GM23338 (cell line): ENCODE data around the gene TMEM237. TPM values are rescaled to one million over a fixed set of nuclear protein-coding genes. Genes with fewer than 3 reads are reported as not detected.

Experiments used
- ATAC-seq: fragments of 200-7000 bp; cut with Tn5 transposase; 3 replicates; pipeline ENCODE4 v1.9.1; 2020
- DNase-seq: peaks from one replicate; pipeline ENCODE4 v3.0.0-alpha.2; 2015; ENCODE audit warnings: low spot score
- H2AFZ ChIP-seq: fragments of 200-600 bp; sonication (generic); 2 replicates; pipeline ENCODE4 v1.8.0; 2016; ENCODE audit warnings: antibody characterized with exemption, mild to moderate bottlenecking, moderate library complexity
- H3F3A ChIP-seq: fragments of 200-600 bp; sonication (generic); replicated peaks from 2 replicates; pipeline ENCODE4 v1.8.0; 2017; ENCODE audit warnings: antibody characterized with exemption, mixed run types, low read depth
- H3K27ac ChIP-seq: fragments of 200-600 bp; sonication (generic); 2 replicates; pipeline ENCODE4 v1.6.1; 2016; ENCODE audit warnings: low read depth
- H3K27me3 ChIP-seq: fragments of 200-600 bp; sonication (generic); 2 replicates; pipeline ENCODE4 v1.8.0; 2016; ENCODE audit warnings: mild to moderate bottlenecking, mixed run types, moderate library complexity; ENCODE audit not compliant: insufficient read depth
- H3K36me3 ChIP-seq: fragments of 200-600 bp; sonication (generic); 2 replicates; pipeline ENCODE4 v1.8.0; 2016; ENCODE audit warnings: mild to moderate bottlenecking; ENCODE audit not compliant: insufficient read depth
- H3K4me1 ChIP-seq: fragments of 200-600 bp; sonication (generic); 2 replicates; pipeline ENCODE4 v1.8.0; 2016; ENCODE audit warnings: mild to moderate bottlenecking, moderate library complexity; ENCODE audit not compliant: insufficient read depth
- H3K4me2 ChIP-seq: fragments of 200-600 bp; sonication (generic); 2 replicates; pipeline ENCODE4 v1.7.1; 2017; ENCODE audit warnings: mixed run types
- H3K4me3 ChIP-seq: fragments of 200-600 bp; sonication (generic); 2 replicates; pipeline ENCODE4 v1.6.1; 2016; ENCODE audit warnings: mixed run types
- H3K79me2 ChIP-seq: fragments of 200-600 bp; sonication (generic); replicated peaks from 2 replicates; pipeline ENCODE4 v1.8.0; 2017; ENCODE audit warnings: mild to moderate bottlenecking; ENCODE audit not compliant: insufficient read depth
- H3K9me2 ChIP-seq: fragments of 200-600 bp; sonication (generic); 2 replicates; pipeline ENCODE4 v1.8.0; 2017; ENCODE audit not compliant: insufficient read depth
- H4K20me1 ChIP-seq: fragments of 200-600 bp; sonication (generic); replicated peaks from 2 replicates; pipeline ENCODE4 v1.8.0; 2017; ENCODE audit warnings: mild to moderate bottlenecking; ENCODE audit not compliant: insufficient read depth
- H3K27ac Mint-ChIP-seq: 2 replicates; pipeline ENCODE4 v1.8.0; 2020; ENCODE audit warnings: inconsistent platforms, mild to moderate bottlenecking, moderate library complexity, mixed read lengths
- H3K27me3 Mint-ChIP-seq: 3 replicates; pipeline ENCODE4 v1.8.0; 2022; ENCODE audit warnings: low read depth, mild to moderate bottlenecking, moderate library complexity, mixed read lengths, inconsistent platforms; ENCODE audit not compliant: insufficient read depth, poor library complexity
- H3K36me3 Mint-ChIP-seq: 3 replicates; pipeline ENCODE4 v1.8.0; 2021; ENCODE audit warnings: low read depth, mild to moderate bottlenecking, inconsistent platforms, moderate library complexity, mixed read lengths
- H3K4me1 Mint-ChIP-seq: 3 replicates; pipeline ENCODE4 v1.8.0; 2020; ENCODE audit warnings: mild to moderate bottlenecking, inconsistent platforms, mixed read lengths
- H3K4me3 Mint-ChIP-seq: 3 replicates; pipeline ENCODE4 v1.8.0; 2021; ENCODE audit warnings: moderate library complexity, mild to moderate bottlenecking, inconsistent platforms, mixed read lengths
- H3K9me3 Mint-ChIP-seq: 3 replicates; pipeline ENCODE4 v1.8.0; 2020; ENCODE audit warnings: moderate library complexity, mild to moderate bottlenecking, inconsistent platforms, mixed read lengths
- CREB1 ChIP-seq: fragments of 250-450 bp; sonication (Bioruptor Pico); IDR thresholded peaks from 2 replicates; pipeline ENCODE4 v1.5.0; 2020; ENCODE audit warnings: low read depth, mild to moderate bottlenecking, moderate library complexity
- EZH2 ChIP-seq: fragments of 200-600 bp; sonication (generic); IDR thresholded peaks from one replicate; pipeline ENCODE4 v1.8.0; 2017; ENCODE audit warnings: antibody characterized with exemption, mild to moderate bottlenecking, low read depth; ENCODE audit not compliant: unreplicated experiment
- EZH2phosphoT487 ChIP-seq: fragments of 200-600 bp; sonication (generic); IDR thresholded peaks from one replicate; pipeline ENCODE4 v1.8.1; 2018; ENCODE audit warnings: antibody characterized with exemption; ENCODE audit not compliant: unreplicated experiment
- JUNB ChIP-seq: IDR thresholded peaks from one replicate; pipeline ENCODE4 v1.6.1; 2016; ENCODE audit warnings: antibody characterized with exemption; ENCODE audit not compliant: unreplicated experiment
- NANOG ChIP-seq: IDR thresholded peaks from 2 replicates; pipeline ENCODE4 v1.6.1; 2016; ENCODE audit warnings: antibody characterized with exemption, borderline replicate concordance
- POLR2AphosphoS5 ChIP-seq: IDR thresholded peaks from 2 replicates; pipeline ENCODE4 v1.6.1; 2016; ENCODE audit warnings: antibody characterized with exemption, low read depth
- STAT1 ChIP-seq: IDR thresholded peaks from one replicate; pipeline ENCODE4 v1.6.1; 2016; ENCODE audit warnings: antibody characterized with exemption; ENCODE audit not compliant: unreplicated experiment
- ZNF114 ChIP-seq: fragments of 250-450 bp; sonication (Bioruptor Pico); IDR thresholded peaks from 2 replicates; pipeline ENCODE4 v1.5.0; 2020; ENCODE audit warnings: mild to moderate bottlenecking, moderate library complexity
- ZNF331 ChIP-seq: fragments of 250-450 bp; sonication (Bioruptor Pico); IDR thresholded peaks from 2 replicates; pipeline ENCODE4 v1.5.0; 2020; ENCODE audit warnings: low read depth, mild to moderate bottlenecking, moderate library complexity
- polyA plus RNA-seq: library from polyadenylated mRNA; unstranded; fragments of >200 nt; fragmentation: Nextera tagmentation; extraction: Ambion mirVana; gene quantifications from 2 replicates; pipeline ENCODE4 v1.2.1, GENCODE V29; 2016
- total RNA-seq: library from RNA; depleted of rRNA; stranded (reverse); fragments of >200 nt; shearing (Covaris generic); gene quantifications from 2 replicates; pipeline ENCODE4 v1.2.3, GENCODE V29; 2014
- TF ChIP-seq, protein P1 (sequence below): fragments of 250-450 bp; sonication (Bioruptor Pico); IDR thresholded peaks from 2 replicates; pipeline ENCODE4 v1.5.0; 2020; ENCODE audit warnings: mild to moderate bottlenecking, moderate library complexity
- TF ChIP-seq, protein P2 (sequence below): IDR thresholded peaks from 2 replicates; pipeline ENCODE4 v1.6.1; 2016; ENCODE audit warnings: antibody characterized with exemption
- TF ChIP-seq, protein P3 (sequence below): IDR thresholded peaks from one replicate; pipeline ENCODE4 v1.6.1; 2018; ENCODE audit warnings: antibody characterized with exemption; ENCODE audit not compliant: unreplicated experiment
- TF ChIP-seq, protein P4 (sequence below), 2 experiments: fragments of 200-600 bp in 1 of 2; sonication (generic) in 1 of 2; conservative IDR thresholded peaks; 2 replicates each; pipeline versions ENCODE4 v1.5.1 to v1.6.1; 2016 to 2017; ENCODE audit warnings: antibody characterized with exemption in 2 of 2, low read depth in 2 of 2, mild to moderate bottlenecking in 2 of 2, moderate library complexity in 1 of 2

The TMEM237 gene
- total and polyA plus RNA-seq, 2 experiments from 2014 or later: 42.0 to 48.9 TPM

DNA sequence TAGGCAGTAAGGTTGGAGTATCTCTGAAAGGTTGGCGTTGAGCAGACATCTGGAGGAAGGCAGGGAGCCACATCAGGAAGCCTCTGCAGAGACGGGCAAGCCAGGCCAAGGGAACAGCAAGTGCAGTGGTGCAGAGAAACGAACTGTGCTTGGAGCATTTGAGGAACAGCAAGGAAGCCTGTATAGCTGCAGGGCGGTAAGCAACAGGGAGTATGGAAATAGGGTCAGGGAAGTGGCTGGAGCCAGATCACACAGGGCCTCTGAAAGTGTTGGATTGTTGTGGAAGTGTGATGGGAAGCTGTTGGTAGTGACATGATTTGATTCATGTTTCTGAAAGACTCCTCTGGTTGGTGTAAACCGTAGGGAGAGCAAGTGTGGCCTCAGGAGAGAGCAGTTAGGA lies 13.4 kb upstream of the TMEM237 start:
- no peak for DNase-seq
- Histone ChIP-seq H3K27ac (no peak overlapping the region), H3K4me1 (no peaks in the 10 kb centered on the region), H3F3A (no peaks in the 10 kb centered on the region), H3K27me3 (no peaks in the 10 kb centered on the region), H3K4me2 (no peak overlapping the region), H2AFZ (0 out of 2 replicates have a peak overlapping the region, but pooled peaks have one; percentile 28), H3K79me2 (no peaks in the 10 kb centered on the region), H4K20me1 (no peaks in the 10 kb centered on the region), H3K9me2 (no peaks in the 10 kb centered on the region), H3K36me3 (no peaks in the 10 kb centered on the region), H3K4me3 (no peak overlapping the region)
- peak; percentile 61 for ATAC-seq
- peaks cover 5% of the 10 kb centered on the region for H3K27me3 Mint-ChIP-seq
- H3K27ac Mint-ChIP-seq: no peak overlapping the region
- no peaks in the 10 kb centered on the region for H3K36me3 Mint-ChIP-seq
- 0 out of 3 replicates have a peak, but pooled peaks cover 4% of the 10 kb centered on the region for H3K4me1 Mint-ChIP-seq
- H3K4me3 Mint-ChIP-seq: no peak overlapping the region
- no peaks in the 10 kb centered on the region for H3K9me3 Mint-ChIP-seq
- TF ChIP-seq EZH2phosphoT487: no peak
- no peak for TF ChIP-seq POLR2AphosphoS5
- TF ChIP-seq ZNF114 (CRISPR knock-in tag): no peak
- no peak for TF ChIP-seq EZH2
- TF ChIP-seq, protein P1, sequence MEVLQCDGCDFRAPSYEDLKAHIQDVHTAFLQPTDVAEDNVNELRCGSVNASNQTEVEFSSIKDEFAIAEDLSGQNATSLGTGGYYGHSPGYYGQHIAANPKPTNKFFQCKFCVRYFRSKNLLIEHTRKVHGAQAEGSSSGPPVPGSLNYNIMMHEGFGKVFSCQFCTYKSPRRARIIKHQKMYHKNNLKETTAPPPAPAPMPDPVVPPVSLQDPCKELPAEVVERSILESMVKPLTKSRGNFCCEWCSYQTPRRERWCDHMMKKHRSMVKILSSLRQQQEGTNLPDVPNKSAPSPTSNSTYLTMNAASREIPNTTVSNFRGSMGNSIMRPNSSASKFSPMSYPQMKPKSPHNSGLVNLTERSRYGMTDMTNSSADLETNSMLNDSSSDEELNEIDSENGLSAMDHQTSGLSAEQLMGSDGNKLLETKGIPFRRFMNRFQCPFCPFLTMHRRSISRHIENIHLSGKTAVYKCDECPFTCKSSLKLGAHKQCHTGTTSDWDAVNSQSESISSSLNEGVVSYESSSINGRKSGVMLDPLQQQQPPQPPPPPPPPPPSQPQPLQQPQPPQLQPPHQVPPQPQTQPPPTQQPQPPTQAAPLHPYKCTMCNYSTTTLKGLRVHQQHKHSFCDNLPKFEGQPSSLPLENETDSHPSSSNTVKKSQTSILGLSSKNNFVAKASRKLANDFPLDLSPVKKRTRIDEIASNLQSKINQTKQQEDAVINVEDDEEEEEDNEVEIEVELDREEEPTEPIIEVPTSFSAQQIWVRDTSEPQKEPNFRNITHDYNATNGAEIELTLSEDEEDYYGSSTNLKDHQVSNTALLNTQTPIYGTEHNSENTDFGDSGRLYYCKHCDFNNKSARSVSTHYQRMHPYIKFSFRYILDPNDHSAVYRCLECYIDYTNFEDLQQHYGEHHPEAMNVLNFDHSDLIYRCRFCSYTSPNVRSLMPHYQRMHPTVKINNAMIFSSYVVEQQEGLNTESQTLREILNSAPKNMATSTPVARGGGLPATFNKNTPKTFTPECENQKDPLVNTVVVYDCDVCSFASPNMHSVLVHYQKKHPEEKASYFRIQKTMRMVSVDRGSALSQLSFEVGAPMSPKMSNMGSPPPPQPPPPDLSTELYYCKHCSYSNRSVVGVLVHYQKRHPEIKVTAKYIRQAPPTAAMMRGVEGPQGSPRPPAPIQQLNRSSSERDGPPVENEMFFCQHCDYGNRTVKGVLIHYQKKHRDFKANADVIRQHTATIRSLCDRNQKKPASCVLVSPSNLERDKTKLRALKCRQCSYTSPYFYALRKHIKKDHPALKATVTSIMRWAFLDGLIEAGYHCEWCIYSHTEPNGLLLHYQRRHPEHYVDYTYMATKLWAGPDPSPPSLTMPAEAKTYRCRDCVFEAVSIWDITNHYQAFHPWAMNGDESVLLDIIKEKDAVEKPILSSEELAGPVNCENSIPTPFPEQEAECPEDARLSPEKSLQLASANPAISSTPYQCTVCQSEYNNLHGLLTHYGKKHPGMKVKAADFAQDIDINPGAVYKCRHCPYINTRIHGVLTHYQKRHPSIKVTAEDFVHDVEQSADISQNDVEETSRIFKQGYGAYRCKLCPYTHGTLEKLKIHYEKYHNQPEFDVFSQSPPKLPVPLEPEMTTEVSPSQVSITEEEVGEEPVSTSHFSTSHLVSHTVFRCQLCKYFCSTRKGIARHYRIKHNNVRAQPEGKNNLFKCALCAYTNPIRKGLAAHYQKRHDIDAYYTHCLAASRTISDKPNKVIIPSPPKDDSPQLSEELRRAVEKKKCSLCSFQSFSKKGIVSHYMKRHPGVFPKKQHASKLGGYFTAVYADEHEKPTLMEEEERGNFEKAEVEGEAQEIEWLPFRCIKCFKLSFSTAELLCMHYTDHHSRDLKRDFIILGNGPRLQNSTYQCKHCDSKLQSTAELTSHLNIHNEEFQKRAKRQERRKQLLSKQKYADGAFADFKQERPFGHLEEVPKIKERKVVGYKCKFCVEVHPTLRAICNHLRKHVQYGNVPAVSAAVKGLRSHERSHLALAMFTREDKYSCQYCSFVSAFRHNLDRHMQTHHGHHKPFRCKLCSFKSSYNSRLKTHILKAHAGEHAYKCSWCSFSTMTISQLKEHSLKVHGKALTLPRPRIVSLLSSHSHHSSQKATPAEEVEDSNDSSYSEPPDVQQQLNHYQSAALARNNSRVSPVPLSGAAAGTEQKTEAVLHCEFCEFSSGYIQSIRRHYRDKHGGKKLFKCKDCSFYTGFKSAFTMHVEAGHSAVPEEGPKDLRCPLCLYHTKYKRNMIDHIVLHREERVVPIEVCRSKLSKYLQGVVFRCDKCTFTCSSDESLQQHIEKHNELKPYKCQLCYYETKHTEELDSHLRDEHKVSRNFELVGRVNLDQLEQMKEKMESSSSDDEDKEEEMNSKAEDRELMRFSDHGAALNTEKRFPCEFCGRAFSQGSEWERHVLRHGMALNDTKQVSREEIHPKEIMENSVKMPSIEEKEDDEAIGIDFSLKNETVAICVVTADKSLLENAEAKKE: no peak
- TF ChIP-seq, protein P2, sequence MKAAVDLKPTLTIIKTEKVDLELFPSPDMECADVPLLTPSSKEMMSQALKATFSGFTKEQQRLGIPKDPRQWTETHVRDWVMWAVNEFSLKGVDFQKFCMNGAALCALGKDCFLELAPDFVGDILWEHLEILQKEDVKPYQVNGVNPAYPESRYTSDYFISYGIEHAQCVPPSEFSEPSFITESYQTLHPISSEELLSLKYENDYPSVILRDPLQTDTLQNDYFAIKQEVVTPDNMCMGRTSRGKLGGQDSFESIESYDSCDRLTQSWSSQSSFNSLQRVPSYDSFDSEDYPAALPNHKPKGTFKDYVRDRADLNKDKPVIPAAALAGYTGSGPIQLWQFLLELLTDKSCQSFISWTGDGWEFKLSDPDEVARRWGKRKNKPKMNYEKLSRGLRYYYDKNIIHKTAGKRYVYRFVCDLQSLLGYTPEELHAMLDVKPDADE: no peak
- TF ChIP-seq ZNF331 (CRISPR knock-in tag): no peak
- TF ChIP-seq CREB1 (CRISPR knock-in tag): no peak
- TF ChIP-seq NANOG: no peak
- TF ChIP-seq, protein P3, sequence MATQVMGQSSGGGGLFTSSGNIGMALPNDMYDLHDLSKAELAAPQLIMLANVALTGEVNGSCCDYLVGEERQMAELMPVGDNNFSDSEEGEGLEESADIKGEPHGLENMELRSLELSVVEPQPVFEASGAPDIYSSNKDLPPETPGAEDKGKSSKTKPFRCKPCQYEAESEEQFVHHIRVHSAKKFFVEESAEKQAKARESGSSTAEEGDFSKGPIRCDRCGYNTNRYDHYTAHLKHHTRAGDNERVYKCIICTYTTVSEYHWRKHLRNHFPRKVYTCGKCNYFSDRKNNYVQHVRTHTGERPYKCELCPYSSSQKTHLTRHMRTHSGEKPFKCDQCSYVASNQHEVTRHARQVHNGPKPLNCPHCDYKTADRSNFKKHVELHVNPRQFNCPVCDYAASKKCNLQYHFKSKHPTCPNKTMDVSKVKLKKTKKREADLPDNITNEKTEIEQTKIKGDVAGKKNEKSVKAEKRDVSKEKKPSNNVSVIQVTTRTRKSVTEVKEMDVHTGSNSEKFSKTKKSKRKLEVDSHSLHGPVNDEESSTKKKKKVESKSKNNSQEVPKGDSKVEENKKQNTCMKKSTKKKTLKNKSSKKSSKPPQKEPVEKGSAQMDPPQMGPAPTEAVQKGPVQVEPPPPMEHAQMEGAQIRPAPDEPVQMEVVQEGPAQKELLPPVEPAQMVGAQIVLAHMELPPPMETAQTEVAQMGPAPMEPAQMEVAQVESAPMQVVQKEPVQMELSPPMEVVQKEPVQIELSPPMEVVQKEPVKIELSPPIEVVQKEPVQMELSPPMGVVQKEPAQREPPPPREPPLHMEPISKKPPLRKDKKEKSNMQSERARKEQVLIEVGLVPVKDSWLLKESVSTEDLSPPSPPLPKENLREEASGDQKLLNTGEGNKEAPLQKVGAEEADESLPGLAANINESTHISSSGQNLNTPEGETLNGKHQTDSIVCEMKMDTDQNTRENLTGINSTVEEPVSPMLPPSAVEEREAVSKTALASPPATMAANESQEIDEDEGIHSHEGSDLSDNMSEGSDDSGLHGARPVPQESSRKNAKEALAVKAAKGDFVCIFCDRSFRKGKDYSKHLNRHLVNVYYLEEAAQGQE: no peak
- no peak for TF ChIP-seq STAT1
- TF ChIP-seq, protein P4, sequence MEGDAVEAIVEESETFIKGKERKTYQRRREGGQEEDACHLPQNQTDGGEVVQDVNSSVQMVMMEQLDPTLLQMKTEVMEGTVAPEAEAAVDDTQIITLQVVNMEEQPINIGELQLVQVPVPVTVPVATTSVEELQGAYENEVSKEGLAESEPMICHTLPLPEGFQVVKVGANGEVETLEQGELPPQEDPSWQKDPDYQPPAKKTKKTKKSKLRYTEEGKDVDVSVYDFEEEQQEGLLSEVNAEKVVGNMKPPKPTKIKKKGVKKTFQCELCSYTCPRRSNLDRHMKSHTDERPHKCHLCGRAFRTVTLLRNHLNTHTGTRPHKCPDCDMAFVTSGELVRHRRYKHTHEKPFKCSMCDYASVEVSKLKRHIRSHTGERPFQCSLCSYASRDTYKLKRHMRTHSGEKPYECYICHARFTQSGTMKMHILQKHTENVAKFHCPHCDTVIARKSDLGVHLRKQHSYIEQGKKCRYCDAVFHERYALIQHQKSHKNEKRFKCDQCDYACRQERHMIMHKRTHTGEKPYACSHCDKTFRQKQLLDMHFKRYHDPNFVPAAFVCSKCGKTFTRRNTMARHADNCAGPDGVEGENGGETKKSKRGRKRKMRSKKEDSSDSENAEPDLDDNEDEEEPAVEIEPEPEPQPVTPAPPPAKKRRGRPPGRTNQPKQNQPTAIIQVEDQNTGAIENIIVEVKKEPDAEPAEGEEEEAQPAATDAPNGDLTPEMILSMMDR (conservative IDR thresholded peaks at IDR 0.05; ENCODE audit: low read depth in 2 of 2): no peak
- no peak for TF ChIP-seq JUNB
